HG02678 (cell line): Measurements from ENCODE around the gene MYH11.
"Not testable (repeated sequence)": the region's sequence is repeated elsewhere in the genome, so short reads cannot be mapped to it uniquely, and the experiment has no call there.

ENCODE experiments used
- ATAC-seq: cut with Tn5 transposase; IDR thresholded peaks from one replicate; pipeline ENCODE4 v1.9.1; 2021; ENCODE audit warnings: mild to moderate bottlenecking, moderate library complexity; ENCODE audit not compliant: unreplicated experiment

The MYH11 gene

DNA sequence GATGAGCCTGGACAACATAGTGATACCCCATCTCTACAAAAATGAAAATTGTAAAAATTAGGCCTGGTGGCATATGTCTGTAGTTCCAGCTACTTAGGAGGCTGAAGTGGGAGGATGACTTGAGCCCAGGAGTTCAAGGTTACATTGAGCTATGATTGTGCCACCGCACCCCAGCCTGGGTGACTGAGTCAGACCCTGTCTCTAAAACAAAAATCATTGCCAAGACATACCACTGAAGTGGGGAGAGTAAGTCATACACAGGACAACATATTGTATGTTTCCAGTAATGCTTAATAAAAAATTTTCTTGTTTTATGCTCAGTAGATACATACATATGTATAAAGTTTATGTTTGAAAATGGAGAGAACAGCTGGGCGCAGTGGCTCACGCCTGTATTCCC is 167.5 kb downstream of the MYH11 start:
- no peak for ATAC-seq

DNA sequence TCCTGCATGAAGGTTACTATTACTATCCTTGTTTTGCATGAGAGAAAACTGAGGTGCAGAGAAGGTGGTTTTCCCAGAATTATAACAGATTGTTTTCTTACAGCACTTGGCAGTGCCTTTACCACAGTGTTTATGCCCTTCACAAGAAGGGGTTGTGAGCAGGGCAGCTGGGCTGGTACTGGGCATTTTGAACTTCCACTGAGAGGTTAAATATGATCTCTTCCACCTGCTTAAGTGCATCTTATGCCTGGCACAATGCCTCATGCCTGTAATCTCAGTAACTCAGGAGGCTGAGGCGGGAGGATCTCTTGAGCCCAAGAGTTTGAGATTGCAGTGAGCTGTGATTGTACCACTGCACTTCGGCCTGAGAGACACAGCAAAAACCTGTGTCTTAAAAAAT is 170.5 kb downstream of the MYH11 start:
- ATAC-seq: no peak

- no peak for ATAC-seq
Observed at GRCh38 chr16:15682105-15682570, 174.7 kb downstream of the MYH11 start.

DNA sequence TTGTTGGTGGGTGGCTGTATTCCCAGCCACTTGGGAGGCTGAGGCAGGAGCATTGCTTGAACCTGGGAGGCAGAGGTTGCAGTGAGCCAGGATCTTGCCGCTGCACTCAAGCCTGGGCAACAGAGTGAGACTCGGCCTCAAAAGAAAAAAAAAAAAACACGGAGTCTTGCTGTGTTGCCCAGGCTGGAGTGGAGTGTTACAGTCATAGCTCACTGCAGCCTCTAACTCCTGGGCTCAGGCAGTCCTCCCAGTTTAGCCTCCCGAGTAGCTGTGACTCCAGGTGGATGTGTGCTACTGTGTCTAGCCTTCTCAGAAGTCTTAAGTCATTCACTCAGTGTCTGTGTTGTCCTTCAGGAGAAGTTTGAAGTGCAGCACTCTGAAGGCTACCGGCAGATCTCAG is 179.4 kb downstream of the MYH11 start:
- ATAC-seq: no peak

DNA sequence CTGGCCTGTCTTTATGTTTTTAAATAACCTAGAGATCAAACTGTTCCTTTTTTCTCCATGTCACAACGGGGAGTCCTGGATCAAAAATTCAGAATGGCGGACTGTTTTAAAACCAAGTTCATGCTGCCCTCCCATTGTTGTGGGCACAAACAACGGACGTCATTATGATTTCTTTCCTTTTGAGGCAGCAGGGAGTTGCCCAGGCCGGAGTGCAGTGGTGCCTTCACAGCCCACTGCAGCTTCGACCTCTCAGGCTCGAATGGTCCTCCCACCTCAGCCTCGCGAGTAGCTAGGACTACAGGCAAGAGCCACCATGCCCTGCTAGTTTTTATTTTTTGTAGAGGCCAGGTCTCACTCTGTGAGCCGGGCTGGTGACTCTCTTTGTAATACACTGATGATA is 180.3 kb downstream of the MYH11 start:
- no peak for ATAC-seq

DNA sequence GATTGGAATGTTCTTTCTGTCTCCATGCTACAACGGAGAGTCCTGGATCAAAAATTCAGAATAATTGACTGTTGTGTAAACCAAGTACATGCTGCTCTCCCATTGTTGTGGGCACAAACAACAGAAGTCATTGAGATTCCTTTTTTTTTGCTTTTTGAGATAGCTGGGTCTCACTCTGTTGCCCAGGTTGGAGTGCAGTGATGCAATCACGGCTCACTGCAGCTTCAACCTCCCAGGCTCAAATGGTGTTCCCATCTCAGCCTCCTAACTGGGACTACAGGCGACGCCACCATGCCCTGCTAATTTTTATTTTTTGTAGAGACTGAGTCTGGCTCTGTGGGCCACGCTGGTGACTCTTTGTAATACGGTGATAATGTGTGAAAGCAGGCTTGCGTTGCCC is 182.3 kb downstream of the MYH11 start:
- no peak for ATAC-seq

GRCh38 chr16:15672514-15673167 is 184.2 kb downstream of the MYH11 start:
- no peak for ATAC-seq

GRCh38 chr16:15672127-15672513 is 184.7 kb downstream of the MYH11 start:
- ATAC-seq: not testable (repeated sequence)

- ATAC-seq: no peak
Observed at GRCh38 chr16:15671530-15672117, 185.2 kb downstream of the MYH11 start.

DNA sequence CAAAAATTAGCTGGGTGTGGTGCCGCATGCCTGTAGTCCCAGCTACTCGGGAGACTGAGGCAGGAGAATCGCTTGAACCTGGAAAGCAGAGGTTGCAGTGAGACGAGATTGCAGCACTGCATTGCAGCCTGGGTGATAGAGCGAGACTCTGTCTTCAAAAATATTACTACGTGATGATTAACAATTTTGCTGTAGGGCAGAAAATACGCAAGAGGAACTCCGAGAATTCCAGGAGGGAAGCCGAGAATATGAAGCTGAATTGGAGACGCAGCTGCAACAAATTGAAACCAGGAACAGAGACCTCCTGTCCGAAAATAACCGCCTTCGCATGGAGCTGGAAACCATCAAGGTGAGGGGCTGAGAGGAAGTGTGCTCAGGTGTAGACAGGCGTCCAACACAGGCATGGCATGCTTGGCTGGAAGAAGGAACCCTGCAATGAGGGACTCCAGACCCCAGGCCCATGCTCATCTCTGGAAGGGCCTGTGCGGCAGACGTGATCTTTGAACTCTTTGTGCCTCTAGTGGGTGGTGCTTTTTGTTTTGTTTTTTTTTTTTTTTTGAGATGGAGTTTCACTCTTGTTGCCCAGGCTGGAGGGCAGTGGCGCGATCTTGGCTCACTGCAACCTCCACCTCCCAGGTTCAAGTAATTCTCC is 189.6 kb downstream of the MYH11 start:
- ATAC-seq: no peak

DNA sequence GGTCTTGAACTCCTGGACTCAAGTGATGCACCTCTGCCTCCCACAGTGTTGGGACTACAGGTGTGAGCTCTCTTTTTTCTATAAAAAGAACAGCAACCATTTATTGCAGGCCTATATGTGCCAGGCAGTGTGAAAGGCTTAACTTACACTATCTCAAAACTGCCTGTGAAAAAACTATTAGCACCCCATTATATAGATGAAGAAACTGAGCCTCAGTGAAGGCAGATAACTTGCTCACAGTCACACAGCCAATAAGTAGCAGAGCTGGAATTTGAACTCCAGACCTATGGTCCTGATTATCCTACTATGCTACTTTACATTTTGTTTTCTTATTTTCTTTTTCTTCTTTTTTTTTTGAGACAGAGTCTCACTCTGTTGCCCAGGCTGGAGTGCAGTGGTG is 191.7 kb downstream of the MYH11 start:
- no peak for ATAC-seq

GRCh38 chr16:15660203-15660601 is 196.6 kb downstream of the MYH11 start:
- ATAC-seq: no peak

DNA sequence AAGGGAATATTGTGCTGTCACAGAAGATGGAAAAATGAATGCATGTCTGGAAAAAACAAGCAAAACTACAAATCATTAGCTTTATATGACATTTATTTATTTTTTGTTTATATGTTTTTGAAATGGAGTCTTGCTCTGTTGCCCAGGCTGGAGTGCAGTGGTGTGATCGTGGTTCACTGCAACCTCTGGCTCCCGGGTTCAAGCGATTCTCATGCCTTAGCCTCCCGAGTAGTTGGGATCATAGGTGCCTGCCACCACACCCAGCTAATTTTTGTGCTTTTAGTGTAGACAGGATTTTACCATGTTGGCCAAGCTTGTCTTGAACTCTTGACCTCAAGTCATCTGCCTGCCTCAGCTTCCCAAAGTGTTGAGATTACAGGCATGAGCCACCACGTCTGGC is 198.3 kb downstream of the MYH11 start:
- ATAC-seq: no peak

DNA sequence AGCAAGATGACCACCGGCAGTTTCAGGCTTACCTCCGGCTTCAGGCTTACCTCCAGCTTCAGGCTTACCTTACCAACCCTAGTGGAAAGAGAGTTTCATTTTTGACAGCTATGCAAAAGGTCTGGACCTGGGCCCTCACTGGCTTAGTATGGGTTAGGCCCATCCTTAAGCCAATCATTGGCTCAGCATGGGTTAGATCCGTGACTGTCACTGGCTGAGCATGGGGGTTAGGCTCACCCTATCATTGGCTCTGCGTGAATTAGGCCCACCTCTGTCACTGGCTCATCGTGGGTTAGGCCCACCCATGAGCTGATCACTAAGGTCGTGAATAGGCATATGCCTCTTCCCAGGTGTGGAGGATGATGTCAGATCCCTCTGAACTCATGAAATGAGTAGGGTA is 198.7 kb downstream of the MYH11 start:
- no peak for ATAC-seq

DNA sequence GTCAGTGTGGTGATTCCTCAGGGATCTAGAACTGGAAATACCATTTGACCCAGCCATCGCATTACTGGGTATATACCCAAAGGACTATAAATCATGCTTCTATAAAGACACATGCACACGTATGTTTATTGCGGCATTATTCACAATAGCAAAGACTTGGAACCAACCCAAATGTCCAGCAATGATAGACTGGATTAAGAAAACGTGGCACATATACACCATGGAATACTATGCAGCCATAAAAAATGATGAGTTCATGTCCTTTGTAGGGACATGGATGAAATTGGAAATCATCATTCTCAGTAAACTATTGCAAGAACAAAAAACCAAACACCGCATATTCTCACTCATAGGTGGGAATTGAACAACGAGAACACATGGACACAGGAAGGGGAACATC is 201.3 kb downstream of the MYH11 start:
- not testable (repeated sequence) for ATAC-seq

- no peak for ATAC-seq
Observed at GRCh38 chr16:15654591-15654990, 202.2 kb downstream of the MYH11 start.

DNA sequence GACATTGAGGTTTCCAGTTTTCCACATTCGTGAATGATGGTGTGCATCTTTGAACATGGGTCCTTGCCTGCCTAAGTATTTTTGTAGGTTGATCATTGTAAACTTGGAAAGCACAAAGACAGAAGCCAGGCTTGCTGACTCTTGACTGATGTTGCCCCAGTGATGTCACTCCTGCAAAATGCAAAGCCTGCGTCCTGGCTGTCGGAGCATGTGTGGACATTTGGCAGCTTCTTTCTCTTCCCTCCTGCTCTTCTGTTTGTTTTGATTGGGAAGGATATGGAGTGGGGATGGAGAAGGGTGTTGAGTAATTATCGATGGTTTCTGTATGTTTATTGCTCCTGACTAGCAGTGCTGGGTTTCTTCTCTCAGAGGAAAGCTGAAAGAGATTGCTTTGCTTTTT is 203.6 kb downstream of the MYH11 start:
- ATAC-seq: no peak
